Glomerular endothelial cell (primary cell): ENCODE data around the gene PTPRO. TPM values are rescaled to one million over a fixed set of nuclear protein-coding genes. Genes with fewer than 3 reads are reported as not detected.

Source experiments
- DNase-seq: peaks from one replicate; pipeline ENCODE4 v3.0.0-alpha.2; 2011; ENCODE audit warnings: low read depth, low spot score; ENCODE audit errors: extremely low read depth
- total RNA-seq: library from RNA; depleted of rRNA; stranded (reverse); fragments of >200 nt; gene quantifications from 2 replicates; pipeline ENCODE4 v1.2.3, GENCODE V29; 2015

PTPRO gene
- total RNA-seq, 1 donor from 2014 or later = not detected

- DNase-seq = no peak
Observed at GRCh38 chr12:15346488-15346887, 24.2 kb downstream of the PTPRO start.

GRCh38 chr12:15350643-15351042 is 28.3 kb downstream of the PTPRO start:
- DNase-seq = no peak

DNA sequence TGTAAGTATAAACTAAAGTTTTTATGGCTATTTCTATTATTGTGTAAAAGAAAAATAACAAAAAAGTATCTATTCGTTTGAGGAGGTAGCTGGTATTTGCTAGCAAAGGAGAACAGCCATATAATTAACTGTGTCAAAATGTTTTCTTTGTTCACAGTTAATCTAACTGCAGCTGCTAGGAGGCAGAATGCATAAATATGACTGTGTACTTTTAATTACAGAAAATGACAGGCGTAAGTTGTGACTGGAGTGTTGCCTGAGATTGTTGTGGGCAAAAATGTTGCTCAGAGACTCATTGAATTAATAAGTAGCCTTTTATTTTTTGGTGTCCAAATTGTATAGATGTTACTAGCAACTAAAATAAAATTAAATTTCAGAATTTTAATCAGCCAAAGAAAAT is 33.5 kb downstream of the PTPRO start:
- DNase-seq = no peak

- no peak for DNase-seq
Observed at GRCh38 chr12:15356951-15357364, 34.6 kb downstream of the PTPRO start.

- no peak for DNase-seq
Observed at GRCh38 chr12:15364221-15365160, 42.2 kb downstream of the PTPRO start.

GRCh38 chr12:15368812-15369211 is 46.5 kb downstream of the PTPRO start:
- DNase-seq = no peak

- DNase-seq = no peak
Observed at GRCh38 chr12:15372352-15372751, 50.0 kb downstream of the PTPRO start.

DNA sequence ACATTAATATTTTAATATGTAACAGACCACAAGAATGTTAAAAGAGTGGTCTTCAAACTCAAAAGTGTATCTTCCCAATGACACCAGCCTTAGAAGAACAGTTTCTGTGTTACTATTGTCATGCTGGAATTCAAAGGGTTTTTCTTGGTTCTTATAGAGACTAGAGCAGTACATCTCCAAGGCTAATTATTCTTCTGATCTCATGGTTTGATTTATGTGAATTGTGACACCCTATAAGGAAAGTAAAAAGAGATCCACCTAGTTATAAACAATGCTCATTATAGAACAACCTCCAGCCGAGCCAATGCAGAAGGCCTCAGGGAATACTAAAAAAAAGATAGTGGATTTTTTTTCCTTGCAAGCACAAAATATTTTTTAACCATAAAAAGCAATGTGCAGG is 65.5 kb downstream of the PTPRO start:
- no peak for DNase-seq

DNA sequence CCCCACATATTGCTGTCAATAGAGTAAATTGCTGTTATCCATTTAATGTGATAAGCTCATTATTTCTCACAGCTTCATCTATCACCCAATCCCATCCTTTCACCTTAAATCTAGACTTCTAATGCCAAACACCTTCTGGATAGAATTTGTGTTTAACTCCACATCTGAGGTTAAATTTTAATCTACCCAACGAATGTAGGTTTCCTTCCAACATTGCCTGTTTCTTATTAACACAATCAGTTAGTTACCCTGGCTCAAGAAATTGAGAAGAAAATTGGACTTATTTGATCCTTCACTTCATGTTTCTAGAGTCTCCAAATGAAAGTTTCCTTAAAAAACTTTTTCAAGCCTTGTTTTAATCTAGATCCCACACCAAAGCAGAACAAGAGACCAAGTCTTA is 67.3 kb downstream of the PTPRO start:
- DNase-seq = no peak

GRCh38 chr12:15393037-15393436 is 70.7 kb downstream of the PTPRO start:
- no peak for DNase-seq

- DNase-seq = no peak
Observed at GRCh38 chr12:15393995-15394394, 71.7 kb downstream of the PTPRO start.

GRCh38 chr12:15404485-15404884 is 82.2 kb downstream of the PTPRO start:
- DNase-seq = no peak

GRCh38 chr12:15405606-15406005 is 83.3 kb downstream of the PTPRO start:
- DNase-seq = no peak

GRCh38 chr12:15407025-15407424 is 84.7 kb downstream of the PTPRO start:
- no peak for DNase-seq

GRCh38 chr12:15411842-15412241 is 89.5 kb downstream of the PTPRO start:
- no peak for DNase-seq

GRCh38 chr12:15417691-15418090 is 95.4 kb downstream of the PTPRO start:
- DNase-seq = no peak

DNA sequence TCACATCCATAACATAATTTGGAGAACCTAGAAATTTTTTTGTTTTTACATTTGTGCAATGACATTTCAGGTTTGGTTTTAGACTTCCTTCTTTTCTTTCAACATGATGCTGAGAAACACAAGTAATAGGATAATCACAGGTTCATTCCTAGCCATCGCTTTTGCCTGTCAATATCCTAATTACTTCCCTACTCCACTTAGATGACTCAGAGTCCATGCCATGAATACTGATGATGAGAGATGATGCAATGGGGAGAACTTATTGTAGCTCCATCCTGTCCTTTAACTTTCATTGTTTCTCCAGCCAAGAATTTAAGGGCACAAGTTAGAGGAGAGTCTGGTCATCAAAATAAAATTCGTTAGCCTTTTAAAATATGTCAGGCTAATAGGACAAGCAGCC is 101.3 kb downstream of the PTPRO start:
- no peak for DNase-seq

GRCh38 chr12:15427913-15428312 is 105.6 kb downstream of the PTPRO start:
- no peak for DNase-seq

DNA sequence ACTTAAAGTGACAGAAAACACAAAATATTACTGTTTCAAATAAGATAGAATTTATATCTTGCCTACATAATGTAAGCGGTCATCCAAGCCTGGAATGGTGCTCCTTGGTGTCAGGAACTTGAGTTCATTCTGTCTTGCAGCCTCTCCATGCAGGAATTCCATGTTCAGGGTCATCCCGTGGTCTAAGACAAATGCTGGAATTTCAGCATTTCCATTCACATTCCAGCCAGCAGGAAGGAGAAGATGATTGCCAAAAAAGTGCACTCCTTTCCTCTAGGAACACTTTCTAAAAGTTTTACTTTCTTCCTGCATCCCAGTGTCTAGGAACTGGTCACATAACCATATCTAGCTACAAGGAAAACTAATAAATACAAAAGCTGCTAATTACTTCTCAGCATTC is 106.3 kb downstream of the PTPRO start:
- DNase-seq = no peak

GRCh38 chr12:15429262-15429661 is 107.0 kb downstream of the PTPRO start:
- no peak for DNase-seq

GRCh38 chr12:15435597-15435996 is 113.3 kb downstream of the PTPRO start:
- no peak for DNase-seq

GRCh38 chr12:15439459-15439858 is 117.2 kb downstream of the PTPRO start:
- DNase-seq = no peak

DNA sequence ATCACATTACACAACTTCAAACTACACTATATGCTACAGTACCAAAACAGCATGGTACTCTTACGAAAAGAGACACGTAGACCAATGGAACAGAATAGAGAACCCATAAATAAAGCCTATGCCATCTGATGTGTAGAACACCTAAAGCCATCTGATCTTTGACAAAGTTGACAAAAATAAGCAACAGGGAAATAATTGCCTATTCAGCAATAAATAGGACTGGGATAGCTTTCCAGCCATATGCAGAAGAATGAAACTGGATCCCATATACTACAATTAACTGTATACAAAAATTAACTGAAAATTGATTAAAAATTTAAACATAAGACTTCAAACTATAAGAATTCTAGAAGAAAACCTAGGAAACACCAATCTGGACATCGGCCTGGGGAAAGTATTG is 120.7 kb downstream of the PTPRO start:
- DNase-seq = no peak
